ENCODE measurements around the gene ST6GAL2.

ST6GAL2 gene

GRCh38 chr2:106885971-106886915 lies at the start of gene ST6GAL2:
Gene ST6GAL2, minus strand, starts transcription at chr2:106886167. Its CDS starts 42,190 bp downstream, at chr2:106843977.
- no peak for DNase-seq

GRCh38 chr2:106932644-106933043 lies 46.7 kb upstream of the ST6GAL2 start:
- DNase-seq, result no peak

GRCh38 chr2:106931717-106932335 lies 45.9 kb upstream of the ST6GAL2 start:
- DNase-seq, result no peak

- DNase-seq, result no peak
Observed at GRCh38 chr2:106921451-106921850, 35.5 kb upstream of the ST6GAL2 start.

- DNase-seq, result no peak
Observed at GRCh38 chr2:106919012-106919411, 33.0 kb upstream of the ST6GAL2 start.

- DNase-seq, result no peak
Observed at GRCh38 chr2:106904242-106904641, 18.3 kb upstream of the ST6GAL2 start.

- DNase-seq, result no peak
Observed at GRCh38 chr2:106899786-106900530, 14.0 kb upstream of the ST6GAL2 start.

GRCh38 chr2:106894545-106894944 lies 8.6 kb upstream of the ST6GAL2 start:
- no peak for DNase-seq

- DNase-seq, result no peak
Observed at GRCh38 chr2:106892048-106892447, 6.1 kb upstream of the ST6GAL2 start.

GRCh38 chr2:106890606-106891005 lies 4.6 kb upstream of the ST6GAL2 start:
- no peak for DNase-seq

GRCh38 chr2:106886916-106887758 lies 1.2 kb upstream of the ST6GAL2 start:
- DNase-seq, result no peak

- no peak for DNase-seq
Observed at GRCh38 chr2:106885329-106885728, 638 bp downstream of the ST6GAL2 start.

GRCh38 chr2:106882673-106883072 lies 3.3 kb downstream of the ST6GAL2 start:
- DNase-seq, result no peak

- no peak for DNase-seq
Observed at GRCh38 chr2:106878206-106878605, 7.8 kb downstream of the ST6GAL2 start.

GRCh38 chr2:106876699-106877098 lies 9.3 kb downstream of the ST6GAL2 start:
- no peak for DNase-seq

- DNase-seq, result no peak
Observed at GRCh38 chr2:106869512-106870275, 16.3 kb downstream of the ST6GAL2 start.

GRCh38 chr2:106868275-106868674 lies 17.7 kb downstream of the ST6GAL2 start:
- no peak for DNase-seq

GRCh38 chr2:106867196-106867953 lies 18.6 kb downstream of the ST6GAL2 start:
- DNase-seq, result no peak

- DNase-seq, result no peak
Observed at GRCh38 chr2:106866641-106867040, 19.3 kb downstream of the ST6GAL2 start.

- no peak for DNase-seq
Observed at GRCh38 chr2:106864051-106864450, 21.9 kb downstream of the ST6GAL2 start.

GRCh38 chr2:106863387-106863786 lies 22.6 kb downstream of the ST6GAL2 start:
- no peak for DNase-seq
